Stomach (tissue), 9 donors: Measurements from ENCODE around the gene SLC26A9. TPM values are rescaled to one million over a fixed set of nuclear protein-coding genes. Genes with fewer than 3 reads are reported as not detected.

Experiments
- DNase-seq, 2 donors: peaks; one replicate each; pipeline versions ENCODE4 v3.0.0 to v3.0.0-alpha.2; 2013 to 2019
- H3K27ac ChIP-seq, 5 donors: fragments of 200-600 bp in 4 of 5; sonication (generic) in 4 of 5; one replicate each; pipeline ENCODE4 v1.5.1; 2013 to 2019; ENCODE audit warnings: mild to moderate bottlenecking in 1 of 5, moderate library complexity in 1 of 5
- H3K27me3 ChIP-seq, 3 donors: fragments of 200-600 bp; sonication (generic); one replicate each; pipeline ENCODE4 v1.5.1; 2017 to 2019; ENCODE audit warnings: mixed run types in 1 of 3
- H3K36me3 ChIP-seq, 4 donors: fragments of 200-600 bp; sonication (generic); 1 replicate in 3 of 4; 2 replicates in 1 of 4; pipeline ENCODE4 v1.5.1; 2016 to 2019
- H3K4me1 ChIP-seq, 4 donors: fragments of 200-600 bp; sonication (generic); one replicate each; pipeline ENCODE4 v1.5.1; 2016 to 2019
- H3K4me3 ChIP-seq, 4 donors: fragments of 200-600 bp; sonication (generic) in 3 of 4; one replicate each; pipeline ENCODE4 v1.5.1; 2016 to 2019; ENCODE audit warnings: mild to moderate bottlenecking in 1 of 4
- H3K9me3 ChIP-seq, 4 donors: fragments of 200-600 bp; sonication (generic); one replicate each; pipeline ENCODE4 v1.5.1; 2016 to 2019
- EP300 ChIP-seq: sonication (generic); formaldehyde crosslinking; IDR thresholded peaks from one replicate; pipeline ENCODE4 v1.6.1; 2017; ENCODE audit warnings: antibody characterized with exemption
- POLR2A ChIP-seq, 4 donors: fragments of 450-650 bp; IDR thresholded peaks; one replicate each; pipeline ENCODE4 v1.6.1; 2016; ENCODE audit warnings: antibody characterized with exemption in 4 of 4, control low read depth in 2 of 4, mild to moderate bottlenecking in 1 of 4, moderate library complexity in 1 of 4
- POLR2AphosphoS5 ChIP-seq, 3 donors: sonication (generic); formaldehyde crosslinking; IDR thresholded peaks; one replicate each; pipeline ENCODE4 v1.6.1; 2016; ENCODE audit warnings: antibody characterized with exemption in 3 of 3
- WGBS, 5 donors: extraction: QIAGEN DNeasy Blood & Tissue Kit in 3 of 5; methylation state at CpG; one replicate each; pipeline versions ENCODE4 v1.1.5 to v1.1.7; 2013 to 2018; 5-methylcytosine and 5-hydroxymethylcytosine counted together
- intact Hi-C: fragments of 100-400 bp; cut with DNase I; formaldehyde crosslinking; loops from one replicate; pipeline ENCODE4 v1.15.1; 2023; ENCODE audit warnings: low total_unique reads
- polyA plus RNA-seq, 3 donors: library from polyadenylated mRNA; stranded (reverse); fragments of 200-250 nt; gene quantifications; one replicate each; pipeline ENCODE4 v1.2.3, GENCODE V29; 2013
- total RNA-seq, 5 donors: library from RNA; depleted of rRNA; stranded (reverse); fragments of >200 nt; gene quantifications; one replicate each; pipeline versions ENCODE4 v1.1.0 to v1.2.3, GENCODE V29; 2014 to 2016
- TF ChIP-seq, protein P1 (sequence below), 7 experiments: fragments of 450-650 bp in 4 of 7; fragments of 200-600 bp in 3 of 7; sonication (generic) in 3 of 7; IDR thresholded peaks; one replicate each; pipeline ENCODE4 v1.5.1; 2016 to 2019; ENCODE audit warnings: antibody characterized with exemption in 7 of 7, control low read depth in 2 of 7, mild to moderate bottlenecking in 1 of 7
- donor health status: healthy with polysubstance abuse.
- donor health status: Bipolar disorder and iron deficiency.
- donor health status: healthy.

The SLC26A9 gene
- total and polyA plus RNA-seq, 8 donors, result 7.9 to 63.0 (median 30.0) TPM; not detected in 1

GRCh38 chr1:205949753-205950152 lies 6.5 kb upstream of the SLC26A9 start:
- 74 to 92% (median 86%) methylated on average over 1 of the region's 1 CpG for WGBS, 5 donors
- intact Hi-C loops, result no loop called here
- Histone ChIP-seq H3K9me3 (no peaks in the 10 kb centered on the region), H3K36me3 (no peaks in the 10 kb centered on the region), H3K27ac (peak overlapping the region in 2 of 5 donors; percentile 34 to 49), H3K4me3 (no peak overlapping the region), H3K4me1 (peaks cover 0 to 40% (median 29%) of the 10 kb centered on the region in 4 donors), H3K27me3 (peaks cover 0 to 12% (median 0%) of the 10 kb centered on the region in 3 donors)
- no peak for DNase-seq
- TF ChIP-seq POLR2AphosphoS5 (IDR thresholded peaks at IDR 0.05), result no peak
- TF ChIP-seq, protein P1, sequence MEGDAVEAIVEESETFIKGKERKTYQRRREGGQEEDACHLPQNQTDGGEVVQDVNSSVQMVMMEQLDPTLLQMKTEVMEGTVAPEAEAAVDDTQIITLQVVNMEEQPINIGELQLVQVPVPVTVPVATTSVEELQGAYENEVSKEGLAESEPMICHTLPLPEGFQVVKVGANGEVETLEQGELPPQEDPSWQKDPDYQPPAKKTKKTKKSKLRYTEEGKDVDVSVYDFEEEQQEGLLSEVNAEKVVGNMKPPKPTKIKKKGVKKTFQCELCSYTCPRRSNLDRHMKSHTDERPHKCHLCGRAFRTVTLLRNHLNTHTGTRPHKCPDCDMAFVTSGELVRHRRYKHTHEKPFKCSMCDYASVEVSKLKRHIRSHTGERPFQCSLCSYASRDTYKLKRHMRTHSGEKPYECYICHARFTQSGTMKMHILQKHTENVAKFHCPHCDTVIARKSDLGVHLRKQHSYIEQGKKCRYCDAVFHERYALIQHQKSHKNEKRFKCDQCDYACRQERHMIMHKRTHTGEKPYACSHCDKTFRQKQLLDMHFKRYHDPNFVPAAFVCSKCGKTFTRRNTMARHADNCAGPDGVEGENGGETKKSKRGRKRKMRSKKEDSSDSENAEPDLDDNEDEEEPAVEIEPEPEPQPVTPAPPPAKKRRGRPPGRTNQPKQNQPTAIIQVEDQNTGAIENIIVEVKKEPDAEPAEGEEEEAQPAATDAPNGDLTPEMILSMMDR (IDR thresholded peaks at IDR 0.05), result no peak
- TF ChIP-seq POLR2A (IDR thresholded peaks at IDR 0.05), result no peak
- TF ChIP-seq EP300, result no peak

- Histone ChIP-seq H3K36me3 (no peaks in the 10 kb centered on the region), H3K27me3 (peaks cover 0 to 19% (median 0%) of the 10 kb centered on the region in 3 donors), H3K9me3 (no peaks in the 10 kb centered on the region), H3K4me1 (peaks cover 0 to 33% (median 27%) of the 10 kb centered on the region in 4 donors), H3K4me3 (no peak overlapping the region), H3K27ac (no peak overlapping the region)
- TF ChIP-seq, protein P1 (IDR thresholded peaks at IDR 0.05), result no peak
- TF ChIP-seq POLR2A (IDR thresholded peaks at IDR 0.05) (no peak), POLR2AphosphoS5 (IDR thresholded peaks at IDR 0.05) (no peak), EP300 (no peak)
- no peak for DNase-seq
- intact Hi-C loops, result no loop called here
- WGBS, 5 donors, result 90 to 96% (median 92%) methylated on average over 2 to 3 of the region's 3 CpGs
These were observed 5.6 kb upstream of the SLC26A9 start for GRCh38 chr1:205948886-205949285.

GRCh38 chr1:205948039-205948438 lies 4.8 kb upstream of the SLC26A9 start:
- H3K27ac ChIP-seq, result peak overlapping the region in 1 of 5 donors; percentile 11
- H3K27me3 ChIP-seq, result peaks cover 0 to 27% (median 2%) of the 10 kb centered on the region in 3 donors
- H3K36me3 ChIP-seq, result no peaks in the 10 kb centered on the region
- peaks cover 6 to 42% (median 29%) of the 10 kb centered on the region in 4 donors for H3K4me1 ChIP-seq
- 73 to 89% (median 87%) methylated on average over 3 to 4 of the region's 4 CpGs for WGBS, 5 donors
- TF ChIP-seq, protein P1 (IDR thresholded peaks at IDR 0.05), result no peak
- TF ChIP-seq EP300 (no peak), POLR2A (IDR thresholded peaks at IDR 0.05) (no peak), POLR2AphosphoS5 (IDR thresholded peaks at IDR 0.05) (no peak)
- H3K9me3 ChIP-seq, result no peaks in the 10 kb centered on the region
- H3K4me3 ChIP-seq, result no peak overlapping the region
- intact Hi-C loops, result no loop called here
- DNase-seq, result peak in 1 of 2 donors; percentile 39

DNA sequence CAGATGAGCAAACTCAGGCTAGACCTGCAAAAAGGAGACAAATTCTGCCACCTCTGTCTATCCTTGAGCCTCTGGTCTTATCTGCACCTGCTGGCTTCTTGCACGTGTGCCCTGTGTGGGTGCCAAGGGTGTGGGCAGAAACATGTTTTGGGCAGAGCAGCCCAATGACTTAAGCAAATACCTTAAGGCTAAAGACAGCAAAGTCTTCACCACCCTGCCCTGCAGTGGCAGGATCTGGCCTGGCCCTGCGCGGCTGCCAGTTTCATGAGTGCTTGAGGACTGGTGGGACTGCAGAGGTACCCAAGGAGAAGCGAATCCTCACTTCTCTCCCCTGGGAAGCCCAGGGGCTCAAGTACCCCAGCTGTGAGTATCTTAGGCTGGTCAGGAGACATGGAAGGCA lies 3.8 kb upstream of the SLC26A9 start:
- DNase-seq, result peak; percentile 47 to 81
- 31 to 58% (median 49%) methylated on average over 4 of the region's 4 CpGs for WGBS, 5 donors
- intact Hi-C loops, result no loop called here

More for the DNA sequence above, 3.8 kb upstream of the SLC26A9 start:
- TF ChIP-seq, protein P1 (IDR thresholded peaks at IDR 0.05), result no peak
- no peak for TF ChIP-seq EP300
- TF ChIP-seq POLR2AphosphoS5 (IDR thresholded peaks at IDR 0.05), result peak in 2 of 3 donors; percentile 52 to 67
- no peak for TF ChIP-seq POLR2A (IDR thresholded peaks at IDR 0.05)
- H3K27ac ChIP-seq, result peak overlapping the region in 4 of 5 donors; percentile 13 to 61 (median 20)
- no peaks in the 10 kb centered on the region for H3K36me3 ChIP-seq
- no peak overlapping the region for H3K4me3 ChIP-seq
- H3K4me1 ChIP-seq, result peaks cover 6 to 43% (median 29%) of the 10 kb centered on the region in 4 donors
- no peaks in the 10 kb centered on the region for H3K9me3 ChIP-seq
- peaks cover 0 to 35% (median 3%) of the 10 kb centered on the region in 3 donors for H3K27me3 ChIP-seq
